HepG2 (cell line): ENCODE results near the gene NBEAL2. TPM values are rescaled to one million over a fixed set of nuclear protein-coding genes. Genes with fewer than 3 reads are reported as not detected.

Experiments used
- BHLHE40 ChIP-seq: IDR thresholded peaks from 2 replicates; pipeline ENCODE4 v1.6.1; 2011; ENCODE audit warnings: low read length, improper control_type of control experiment
- CEBPG ChIP-seq: IDR thresholded peaks from 2 replicates; pipeline ENCODE4 v1.6.1; 2016
- ELK4 ChIP-seq: sonication (generic); formaldehyde crosslinking; IDR thresholded peaks from 2 replicates; pipeline ENCODE4 v1.9.0; 2021; ENCODE audit warnings: missing genetic modification reagents, borderline replicate concordance
- FOXJ3 ChIP-seq: sonication (generic); formaldehyde crosslinking; IDR thresholded peaks from 2 replicates; pipeline ENCODE4 v1.4.0; 2020; ENCODE audit warnings: missing genetic modification reagents, mild to moderate bottlenecking, borderline replicate concordance
- HMGA1 ChIP-seq: sonication (generic); formaldehyde crosslinking; conservative IDR thresholded peaks from 2 replicates; pipeline ENCODE4 v1.4.0; 2020; ENCODE audit warnings: missing genetic modification reagents
- HNRNPL ChIP-seq: fragments of 200-400 bp; formaldehyde crosslinking; IDR thresholded peaks from 2 replicates; pipeline ENCODE4 v1.6.1; 2017; ENCODE audit warnings: mild to moderate bottlenecking, low read depth, low read length
- KLF11 ChIP-seq: IDR thresholded peaks from 2 replicates; pipeline ENCODE4 v1.6.1; 2016; ENCODE audit warnings: missing compliant biosample characterization
- MLX ChIP-seq: IDR thresholded peaks from 2 replicates; pipeline ENCODE4 v1.6.1; 2016
- NFIC ChIP-seq: IDR thresholded peaks from 2 replicates; pipeline ENCODE4 v1.6.1; 2012; ENCODE audit warnings: mild to moderate bottlenecking, low read length, inconsistent platforms
- REPIN1 ChIP-seq: sonication (generic); formaldehyde crosslinking; IDR thresholded peaks from 2 replicates; pipeline ENCODE4 v1.8.0; 2022; ENCODE audit warnings: missing genetic modification reagents, low read depth, mild to moderate bottlenecking, borderline replicate concordance
- YY1 ChIP-seq: IDR thresholded peaks from 2 replicates; pipeline ENCODE4 v1.6.1; 2011; ENCODE audit warnings: low read length, low read depth, moderate library complexity, mild to moderate bottlenecking; ENCODE audit not compliant: insufficient read depth, insufficient replicate concordance
- ZNF275 ChIP-seq: sonication (generic); formaldehyde crosslinking; IDR thresholded peaks from 2 replicates; pipeline ENCODE4 v1.8.0; 2022; ENCODE audit warnings: missing genetic modification reagents, mild to moderate bottlenecking, inconsistent platforms, borderline replicate concordance
- ZNF563 ChIP-seq: sonication (generic); formaldehyde crosslinking; IDR thresholded peaks from 2 replicates; pipeline ENCODE4 v1.8.0; 2022; ENCODE audit warnings: mild to moderate bottlenecking, moderate library complexity, missing genetic modification reagents
- ZXDC ChIP-seq: sonication (generic); formaldehyde crosslinking; IDR thresholded peaks from 2 replicates; pipeline ENCODE4 v1.5.0; 2020; ENCODE audit warnings: mild to moderate bottlenecking, missing genetic modification reagents
- polyA plus RNA-seq, 8 experiments: library from polyadenylated mRNA; depleted of rRNA in 3 of 8; stranded (reverse) in 7 of 8; unstranded in 1 of 8; fragments of >200 nt; fragmentation: Illumina TruSeq in 4 of 8; extraction: Trizol in 4 of 8; gene quantifications; 2 replicates each; pipeline versions ENCODE4 v1.2.1 to v1.2.3, GENCODE V29; 2011 to 2016; ENCODE audit warnings: low read depth in 4 of 8, missing spikeins in 1 of 8, mixed read lengths in 1 of 8; ENCODE audit not compliant: insufficient read depth in 1 of 8
- total RNA-seq, 5 experiments: library from RNA; depleted of rRNA; stranded (reverse); fragments of >200 nt; fragmentation: Illumina TruSeq; extraction: Trizol; gene quantifications; 2 replicates each; pipeline ENCODE4 v1.2.3, GENCODE V29; 2016; ENCODE audit warnings: low read depth in 1 of 5

Gene NBEAL2
- total and polyA plus RNA-seq, 2 of the 13 experiments (the other 11 are each of a cell fraction or from before 2014, with no cell fraction given): 9.7 to 12.4 TPM

- TF ChIP-seq ZNF275 (CRISPR knock-in tag): no peak
- peak; percentile 80 for TF ChIP-seq HNRNPL
- 0 out of 2 replicates have a peak, but pooled peaks have one; percentile 7 for TF ChIP-seq CEBPG (CRISPR knock-in tag)
- TF ChIP-seq BHLHE40: peak; percentile 44; the same call in 1 of the 2 replicates
- TF ChIP-seq MLX (CRISPR knock-in tag): 0 out of 2 replicates have a peak, but pooled peaks have one; percentile 30
- peak; percentile 30; the same call in 1 of the 2 replicates for TF ChIP-seq NFIC
- TF ChIP-seq ELK4 (CRISPR knock-in tag): no peak
- no peak for TF ChIP-seq KLF11 (CRISPR knock-in tag)
- no peak for TF ChIP-seq ZNF563 (CRISPR knock-in tag)
- TF ChIP-seq FOXJ3 (CRISPR knock-in tag): no peak; the same call in 1 of the 2 replicates
- peak; percentile 13; the same call in 1 of the 2 replicates for TF ChIP-seq REPIN1 (CRISPR knock-in tag)
- no peak for TF ChIP-seq HMGA1
- TF ChIP-seq ZXDC: 0 out of 2 replicates have a peak, but pooled peaks have one; percentile 62
- no peak for TF ChIP-seq YY1
Observed at GRCh38 chr3:46943237-46944187, 36.0 kb upstream of the NBEAL2 start (continued).
